SH-SY5Y (cell line): ENCODE results near the gene ARHGAP21.

Experiments
- GATA2 ChIP-seq: IDR thresholded peaks from 2 replicates; pipeline ENCODE4 v1.6.1; 2011; ENCODE audit warnings: mild to moderate bottlenecking, low read depth, low read length
- GATA3 ChIP-seq: IDR thresholded peaks from 2 replicates; pipeline ENCODE4 v1.6.1; 2011; ENCODE audit warnings: low read depth, mild to moderate bottlenecking, low read length, moderate library complexity

DNA sequence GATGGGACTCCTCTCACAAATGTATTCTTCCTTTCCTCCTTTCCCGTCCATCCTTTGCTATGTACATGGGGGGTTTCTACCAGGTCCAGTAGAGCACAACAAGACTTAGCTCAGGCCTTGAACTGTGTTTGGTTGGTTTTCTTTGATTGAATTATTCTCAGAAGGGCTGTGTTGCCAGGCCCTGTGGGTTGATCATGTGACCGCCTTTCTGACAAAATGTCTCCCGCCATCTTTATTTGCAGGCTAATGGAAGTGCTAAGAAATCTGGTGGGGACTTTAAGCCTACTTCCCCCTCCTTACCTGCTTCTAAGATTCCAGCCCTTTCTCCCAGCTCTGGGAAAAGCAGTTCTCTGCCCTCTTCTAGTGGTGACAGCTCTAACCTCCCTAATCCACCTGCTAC, 178.1 kb downstream of the ARHGAP21 start:
- no peak for TF ChIP-seq GATA2
- no peak for TF ChIP-seq GATA3
